ENCODE results near the gene ABCC5.
"Not testable (repeated sequence)": the region's sequence is repeated elsewhere in the genome, so short reads cannot be mapped to it uniquely, and the experiment has no call there.

ABCC5 gene

GRCh38 chr3:183883291-183884096 lies 134.2 kb downstream of the ABCC5 start:
- no peaks in the 10 kb centered on the region for H3K27me3 ChIP-seq (ENCODE audit: low read depth, low read length)
- H3K27ac ChIP-seq (ENCODE audit: low read length), result peak overlapping the region; percentile 37
- no peaks in the 10 kb centered on the region for H3K36me3 ChIP-seq (ENCODE audit: control insufficient read depth in 1 of 2, insufficient read depth in 2 of 2, low read length in 2 of 2)
- no peaks in the 10 kb centered on the region for H3K9me3 ChIP-seq (ENCODE audit: control insufficient read depth in 1 of 2, low read length in 2 of 2)
- peak overlapping the region; percentile 89 to 99 for H3K4me3 ChIP-seq (ENCODE audit: low read depth in 1 of 2, low read length in 2 of 2)
- H3K4me1 ChIP-seq (ENCODE audit: control insufficient read depth in 1 of 2, insufficient read depth in 2 of 2, low read length in 2 of 2), result peaks cover 12 to 19% of the 10 kb centered on the region in 2 donors

GRCh38 chr3:183880121-183880520 lies 137.6 kb downstream of the ABCC5 start:
- H3K9me3 ChIP-seq (ENCODE audit: control insufficient read depth in 1 of 2, low read length in 2 of 2), result no peaks in the 10 kb centered on the region
- H3K4me3 ChIP-seq (ENCODE audit: low read depth in 1 of 2, low read length in 2 of 2), result no peak overlapping the region
- H3K27ac ChIP-seq (ENCODE audit: low read length), result no peak overlapping the region
- H3K4me1 ChIP-seq (ENCODE audit: control insufficient read depth in 1 of 2, insufficient read depth in 2 of 2, low read length in 2 of 2), result peaks cover 12 to 19% of the 10 kb centered on the region in 2 donors
- no peaks in the 10 kb centered on the region for H3K36me3 ChIP-seq (ENCODE audit: control insufficient read depth in 1 of 2, insufficient read depth in 2 of 2, low read length in 2 of 2)
- no peaks in the 10 kb centered on the region for H3K27me3 ChIP-seq (ENCODE audit: low read depth, low read length)

GRCh38 chr3:183879243-183879642 lies 138.4 kb downstream of the ABCC5 start:
- Histone ChIP-seq H3K27me3 (ENCODE audit: low read depth, low read length) (no peaks in the 10 kb centered on the region), H3K27ac (ENCODE audit: low read length) (no peak overlapping the region), H3K36me3 (ENCODE audit: control insufficient read depth in 1 of 2, insufficient read depth in 2 of 2, low read length in 2 of 2) (no peaks in the 10 kb centered on the region), H3K4me1 (ENCODE audit: control insufficient read depth in 1 of 2, insufficient read depth in 2 of 2, low read length in 2 of 2) (peaks cover 12 to 19% of the 10 kb centered on the region in 2 donors), H3K9me3 (ENCODE audit: control insufficient read depth in 1 of 2, low read length in 2 of 2) (no peaks in the 10 kb centered on the region), H3K4me3 (ENCODE audit: low read depth in 1 of 2, low read length in 2 of 2) (no peak overlapping the region)

- no peaks in the 10 kb centered on the region for H3K36me3 ChIP-seq (ENCODE audit: control insufficient read depth in 1 of 2, insufficient read depth in 2 of 2, low read length in 2 of 2)
- no peaks in the 10 kb centered on the region for H3K27me3 ChIP-seq (ENCODE audit: low read depth, low read length)
- H3K27ac ChIP-seq (ENCODE audit: low read length), result no peak overlapping the region
- H3K4me1 ChIP-seq (ENCODE audit: control insufficient read depth in 1 of 2, insufficient read depth in 2 of 2, low read length in 2 of 2), result peaks cover 6 to 8% of the 10 kb centered on the region in 2 donors
- no peak overlapping the region for H3K4me3 ChIP-seq (ENCODE audit: low read depth in 1 of 2, low read length in 2 of 2)
- no peaks in the 10 kb centered on the region for H3K9me3 ChIP-seq (ENCODE audit: control insufficient read depth in 1 of 2, low read length in 2 of 2)
Observed at GRCh38 chr3:183878071-183878470, 139.6 kb downstream of the ABCC5 start.

GRCh38 chr3:183877227-183877626 lies 140.5 kb downstream of the ABCC5 start:
- not testable (repeated sequence) for H3K27me3 ChIP-seq (ENCODE audit: low read depth, low read length); H3K36me3 ChIP-seq (ENCODE audit: control insufficient read depth in 1 of 2, insufficient read depth in 2 of 2, low read length in 2 of 2); H3K27ac ChIP-seq (ENCODE audit: low read length); H3K9me3 ChIP-seq (ENCODE audit: control insufficient read depth in 1 of 2, low read length in 2 of 2); H3K4me3 ChIP-seq (ENCODE audit: low read depth in 1 of 2, low read length in 2 of 2); H3K4me1 ChIP-seq (ENCODE audit: control insufficient read depth in 1 of 2, insufficient read depth in 2 of 2, low read length in 2 of 2)

- Histone ChIP-seq H3K4me1 (ENCODE audit: control insufficient read depth in 1 of 2, insufficient read depth in 2 of 2, low read length in 2 of 2) (peaks cover 0 to 6% of the 10 kb centered on the region in 2 donors), H3K27me3 (ENCODE audit: low read depth, low read length) (no peaks in the 10 kb centered on the region), H3K27ac (ENCODE audit: low read length) (no peak overlapping the region), H3K36me3 (ENCODE audit: control insufficient read depth in 1 of 2, insufficient read depth in 2 of 2, low read length in 2 of 2) (no peaks in the 10 kb centered on the region), H3K4me3 (ENCODE audit: low read depth in 1 of 2, low read length in 2 of 2) (no peak overlapping the region), H3K9me3 (ENCODE audit: control insufficient read depth in 1 of 2, low read length in 2 of 2) (no peaks in the 10 kb centered on the region)
Observed at GRCh38 chr3:183875411-183875810, 142.3 kb downstream of the ABCC5 start.

- Histone ChIP-seq H3K36me3 (ENCODE audit: control insufficient read depth in 1 of 2, insufficient read depth in 2 of 2, low read length in 2 of 2) (no peaks in the 10 kb centered on the region), H3K4me3 (ENCODE audit: low read depth in 1 of 2, low read length in 2 of 2) (no peak overlapping the region), H3K9me3 (ENCODE audit: control insufficient read depth in 1 of 2, low read length in 2 of 2) (no peaks in the 10 kb centered on the region), H3K27ac (ENCODE audit: low read length) (no peak overlapping the region), H3K27me3 (ENCODE audit: low read depth, low read length) (no peaks in the 10 kb centered on the region), H3K4me1 (ENCODE audit: control insufficient read depth in 1 of 2, insufficient read depth in 2 of 2, low read length in 2 of 2) (peaks cover 0 to 4% of the 10 kb centered on the region in 2 donors)
Observed at GRCh38 chr3:183873914-183874313, 143.8 kb downstream of the ABCC5 start.

- Histone ChIP-seq H3K27ac (ENCODE audit: low read length) (no peak overlapping the region), H3K9me3 (ENCODE audit: control insufficient read depth in 1 of 2, low read length in 2 of 2) (no peaks in the 10 kb centered on the region), H3K4me3 (ENCODE audit: low read depth in 1 of 2, low read length in 2 of 2) (no peak overlapping the region), H3K4me1 (ENCODE audit: control insufficient read depth in 1 of 2, insufficient read depth in 2 of 2, low read length in 2 of 2) (no peaks in the 10 kb centered on the region), H3K36me3 (ENCODE audit: control insufficient read depth in 1 of 2, insufficient read depth in 2 of 2, low read length in 2 of 2) (peaks cover 0 to 7% of the 10 kb centered on the region in 2 donors), H3K27me3 (ENCODE audit: low read depth, low read length) (no peaks in the 10 kb centered on the region)
Observed at GRCh38 chr3:183871541-183871940, 146.1 kb downstream of the ABCC5 start.

- Histone ChIP-seq H3K4me3 (ENCODE audit: low read depth in 1 of 2, low read length in 2 of 2) (no peak overlapping the region), H3K9me3 (ENCODE audit: control insufficient read depth in 1 of 2, low read length in 2 of 2) (no peaks in the 10 kb centered on the region), H3K27me3 (ENCODE audit: low read depth, low read length) (no peaks in the 10 kb centered on the region), H3K4me1 (ENCODE audit: control insufficient read depth in 1 of 2, insufficient read depth in 2 of 2, low read length in 2 of 2) (no peaks in the 10 kb centered on the region), H3K27ac (ENCODE audit: low read length) (no peak overlapping the region), H3K36me3 (ENCODE audit: control insufficient read depth in 1 of 2, insufficient read depth in 2 of 2, low read length in 2 of 2) (peaks cover 6 to 17% of the 10 kb centered on the region in 2 donors)
Observed at GRCh38 chr3:183870563-183870962, 147.1 kb downstream of the ABCC5 start.

All from muscle layer of duodenum (tissue), 2 donors.